GM12872 (cell line): Measurements from ENCODE around the gene BCL2.

Experiments used
- CTCF ChIP-seq: IDR thresholded peaks from 3 replicates; pipeline ENCODE4 v1.5.1; 2011; ENCODE audit warnings: low read depth, mild to moderate bottlenecking, low read length, moderate library complexity; ENCODE audit not compliant: insufficient read depth

Gene BCL2

GRCh38 chr18:63187223-63187574 is 132.4 kb downstream of the BCL2 start:
- TF ChIP-seq CTCF = no peak

- TF ChIP-seq CTCF = no peak
These were observed 132.9 kb downstream of the BCL2 start for GRCh38 chr18:63186520-63187222.

- TF ChIP-seq CTCF = no peak
These were observed 133.6 kb downstream of the BCL2 start for GRCh38 chr18:63185984-63186383.

GRCh38 chr18:63183952-63184770 is 135.4 kb downstream of the BCL2 start:
- no peak for TF ChIP-seq CTCF

- no peak for TF ChIP-seq CTCF
These were observed 136.2 kb downstream of the BCL2 start for GRCh38 chr18:63183378-63183777.

GRCh38 chr18:63182861-63183260 is 136.7 kb downstream of the BCL2 start:
- TF ChIP-seq CTCF = no peak

- no peak for TF ChIP-seq CTCF
These were observed 137.2 kb downstream of the BCL2 start for GRCh38 chr18:63182310-63182772.
